OCI-LY7 (cell line): ENCODE measurements around the gene ARVCF. TPM values are rescaled to one million over a fixed set of nuclear protein-coding genes. Genes with fewer than 3 reads are reported as not detected.

Experiments
- BruUV-seq: library from RNA; stranded (reverse); fragments of 400-500 nt; replicated peaks from 2 replicates; lab custom pipeline; 2021; lab: Mats Ljungman, UMichigan
- CTCF ChIA-PET: fragments of 300-600 bp; sonication (Branson Sonifier 250); formaldehyde crosslinking; loops from one replicate; lab custom pipeline; 2022; ENCODE audit warnings: antibody characterized with exemption; ENCODE audit not compliant: unreplicated experiment; lab: Charles Lee
- POLR2A ChIA-PET: fragments of 300-600 bp; sonication (Branson Sonifier 250); formaldehyde crosslinking; loops from one replicate; lab custom pipeline; 2022; ENCODE audit warnings: antibody characterized with exemption; lab: Charles Lee
- DNase-seq: peaks from one replicate; pipeline ENCODE4 v3.0.0-alpha.2; 2015; ENCODE audit warnings: low spot score
- H2AFZ ChIP-seq: fragments of 200-600 bp; sonication (generic), shearing (Covaris generic); 2 replicates; pipeline ENCODE4 v1.6.1; 2014; ENCODE audit warnings: mild to moderate bottlenecking, antibody characterized with exemption, low read length, moderate library complexity
- H3K27ac ChIP-seq: fragments of 200-600 bp; sonication (generic); 2 replicates; pipeline ENCODE4 v1.5.1; 2014; ENCODE audit warnings: mixed run types, low read depth, mild to moderate bottlenecking, moderate library complexity, low read length, inconsistent platforms; ENCODE audit not compliant: poor library complexity, severe bottlenecking
- H3K36me3 ChIP-seq: fragments of 200-600 bp; sonication (generic); 2 replicates; pipeline ENCODE4 v1.6.1; 2014; ENCODE audit warnings: mild to moderate bottlenecking, antibody characterized with exemption, low read length, moderate library complexity, mixed read lengths; ENCODE audit not compliant: insufficient read depth
- H3K4me1 ChIP-seq: fragments of 200-600 bp; sonication (generic); 2 replicates; pipeline ENCODE4 v1.5.1; 2014; ENCODE audit warnings: mild to moderate bottlenecking, low read length; ENCODE audit not compliant: insufficient read depth, poor library complexity, severe bottlenecking
- H3K4me2 ChIP-seq: fragments of 200-600 bp; sonication (generic); 2 replicates; pipeline ENCODE4 v1.6.1; 2014; ENCODE audit warnings: mild to moderate bottlenecking, low read length
- H3K4me3 ChIP-seq: fragments of 200-600 bp; sonication (generic); 2 replicates; pipeline ENCODE4 v1.5.1; 2014; ENCODE audit warnings: mild to moderate bottlenecking, low read depth, low read length; ENCODE audit not compliant: poor library complexity, severe bottlenecking
- H3K79me2 ChIP-seq: fragments of 200-600 bp; sonication (generic); 2 replicates; pipeline ENCODE4 v1.6.1; 2016; ENCODE audit warnings: low read depth, mild to moderate bottlenecking, low read length, moderate library complexity, mixed read lengths; ENCODE audit not compliant: insufficient read depth
- H3K9me2 ChIP-seq: fragments of 200-600 bp; sonication (generic); 2 replicates; pipeline ENCODE4 v1.6.1; 2016; ENCODE audit warnings: mild to moderate bottlenecking, low read length, mixed read lengths; ENCODE audit not compliant: insufficient read depth
- H3K9me3 ChIP-seq: fragments of 200-600 bp; sonication (generic); 2 replicates; pipeline ENCODE4 v1.6.1; 2014; ENCODE audit warnings: mild to moderate bottlenecking, mixed run types, low read length, mixed read lengths
- H4K20me1 ChIP-seq: fragments of 200-600 bp; sonication (generic); 2 replicates; pipeline ENCODE4 v1.6.1; 2014; ENCODE audit warnings: mild to moderate bottlenecking, antibody characterized with exemption, low read length, moderate library complexity, mixed read lengths; ENCODE audit not compliant: insufficient read depth
- EZH2phosphoT487 ChIP-seq: fragments of 200-600 bp; sonication (generic); IDR thresholded peaks from 2 replicates; pipeline ENCODE4 v1.6.1; 2018; ENCODE audit warnings: low read depth, borderline replicate concordance, mild to moderate bottlenecking, mixed run types, antibody characterized with exemption, low read length, moderate library complexity, mixed read lengths
- intact Hi-C: fragments of 100-400 bp; cut with micrococcal nuclease; formaldehyde crosslinking; loops from one replicate; pipeline ENCODE4 v1.10.0; 2022; ENCODE audit not compliant: unreplicated experiment
- total RNA-seq, 2 experiments: library from RNA; depleted of rRNA in 1 of 2; stranded (reverse); fragments of >200 nt in 1 of 2; shearing (Covaris generic) in 1 of 2; gene quantifications; 2 replicates each; pipeline ENCODE4 v1.2.3, GENCODE V29; 2014 to 2022
- TF ChIP-seq, protein P1 (sequence below): fragments of 200-600 bp; sonication (generic); conservative IDR thresholded peaks from 2 replicates; pipeline ENCODE4 v1.5.1; 2014; ENCODE audit warnings: mild to moderate bottlenecking, antibody characterized with exemption, low read length, moderate library complexity, mixed read lengths

Gene ARVCF
- total RNA-seq, 2 experiments from 2014 or later: 2.9 to 3.8 TPM

DNA sequence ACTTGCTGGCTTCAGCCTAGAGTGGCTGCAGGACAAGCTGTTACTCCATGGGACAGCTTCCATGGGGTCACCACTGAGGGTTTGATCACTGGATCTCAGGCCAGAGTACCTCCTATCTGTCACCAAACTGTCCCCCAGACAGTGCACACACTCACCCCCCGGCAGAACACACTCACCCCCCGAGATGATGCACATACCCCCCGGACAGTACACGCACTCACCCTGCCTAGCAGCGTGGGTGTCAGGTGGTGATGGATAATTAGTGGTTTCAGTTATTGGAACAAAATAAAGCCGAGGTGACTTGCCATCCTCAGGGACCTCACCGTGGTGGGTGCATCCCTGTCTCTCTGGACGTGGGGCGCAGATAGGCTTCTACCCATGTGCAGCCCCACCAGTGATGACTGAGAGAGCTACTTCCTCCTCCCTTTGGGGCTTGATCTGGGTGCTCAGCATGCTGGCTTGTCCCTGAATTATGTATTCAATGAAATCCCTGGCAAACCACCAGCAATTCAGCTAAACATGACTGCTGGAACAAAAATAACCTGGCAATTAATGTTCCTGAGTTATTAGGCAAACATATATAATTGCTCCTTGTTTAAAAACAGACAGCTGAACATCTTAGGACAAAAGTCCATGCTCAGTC is 23.2 kb upstream of the ARVCF start:
- no peaks in the 10 kb centered on the region for H4K20me1 ChIP-seq
- no TSS peak for BruUV-seq
- DNase-seq: no peak
- H3K27ac ChIP-seq: no peak overlapping the region
- no peak overlapping the region for H3K4me2 ChIP-seq
- intact Hi-C loops: no loop called here
- peaks cover 30% of the 10 kb centered on the region for H3K36me3 ChIP-seq
- H3K9me3 ChIP-seq: peaks cover 4% of the 10 kb centered on the region
- H3K9me2 ChIP-seq: no peaks in the 10 kb centered on the region
- TF ChIP-seq, protein P1, sequence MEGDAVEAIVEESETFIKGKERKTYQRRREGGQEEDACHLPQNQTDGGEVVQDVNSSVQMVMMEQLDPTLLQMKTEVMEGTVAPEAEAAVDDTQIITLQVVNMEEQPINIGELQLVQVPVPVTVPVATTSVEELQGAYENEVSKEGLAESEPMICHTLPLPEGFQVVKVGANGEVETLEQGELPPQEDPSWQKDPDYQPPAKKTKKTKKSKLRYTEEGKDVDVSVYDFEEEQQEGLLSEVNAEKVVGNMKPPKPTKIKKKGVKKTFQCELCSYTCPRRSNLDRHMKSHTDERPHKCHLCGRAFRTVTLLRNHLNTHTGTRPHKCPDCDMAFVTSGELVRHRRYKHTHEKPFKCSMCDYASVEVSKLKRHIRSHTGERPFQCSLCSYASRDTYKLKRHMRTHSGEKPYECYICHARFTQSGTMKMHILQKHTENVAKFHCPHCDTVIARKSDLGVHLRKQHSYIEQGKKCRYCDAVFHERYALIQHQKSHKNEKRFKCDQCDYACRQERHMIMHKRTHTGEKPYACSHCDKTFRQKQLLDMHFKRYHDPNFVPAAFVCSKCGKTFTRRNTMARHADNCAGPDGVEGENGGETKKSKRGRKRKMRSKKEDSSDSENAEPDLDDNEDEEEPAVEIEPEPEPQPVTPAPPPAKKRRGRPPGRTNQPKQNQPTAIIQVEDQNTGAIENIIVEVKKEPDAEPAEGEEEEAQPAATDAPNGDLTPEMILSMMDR: no peak
- TF ChIP-seq EZH2phosphoT487: no peak
- POLR2A ChIA-PET: no interaction called here
- no peak overlapping the region for H3K4me3 ChIP-seq
- H3K79me2 ChIP-seq: no peaks in the 10 kb centered on the region
- H3K4me1 ChIP-seq: peaks cover 8% of the 10 kb centered on the region
- CTCF ChIA-PET: no interaction called here
- H2AFZ ChIP-seq: no peak overlapping the region

DNA sequence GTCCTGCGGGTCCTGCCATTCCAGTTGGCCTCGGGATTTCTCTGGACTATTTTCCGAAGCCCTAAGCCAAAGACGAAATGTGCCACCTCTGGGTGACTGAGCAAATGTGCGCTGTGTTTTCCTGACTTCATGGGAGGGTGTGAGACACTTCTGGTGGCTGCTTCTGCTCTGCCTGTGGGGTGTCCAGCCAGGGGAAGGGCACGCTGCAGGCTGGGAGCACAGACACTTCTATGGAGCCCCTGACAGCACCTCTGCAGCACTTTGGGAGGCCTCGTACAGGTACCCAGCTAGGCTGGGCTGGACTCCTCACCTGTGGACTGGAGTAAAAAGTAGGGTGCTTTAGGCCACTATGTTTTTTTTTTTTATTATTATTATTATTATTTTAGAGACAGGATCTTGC is 22.0 kb upstream of the ARVCF start:
- Histone ChIP-seq H3K36me3 (peaks cover 36% of the 10 kb centered on the region), H3K4me2 (no peak overlapping the region), H3K27ac (no peak overlapping the region), H4K20me1 (no peaks in the 10 kb centered on the region), H3K9me3 (peaks cover 11% of the 10 kb centered on the region), H3K79me2 (no peaks in the 10 kb centered on the region), H3K4me1 (peaks cover 21% of the 10 kb centered on the region), H3K4me3 (no peak overlapping the region), H3K9me2 (no peaks in the 10 kb centered on the region), H2AFZ (no peak overlapping the region)
- no peak for DNase-seq
- CTCF ChIA-PET: no interaction called here
- TF ChIP-seq EZH2phosphoT487: no peak
- TF ChIP-seq, protein P1: no peak
- POLR2A ChIA-PET: no interaction called here
- BruUV-seq: no TSS peak
- intact Hi-C loops: no loop called here

DNA sequence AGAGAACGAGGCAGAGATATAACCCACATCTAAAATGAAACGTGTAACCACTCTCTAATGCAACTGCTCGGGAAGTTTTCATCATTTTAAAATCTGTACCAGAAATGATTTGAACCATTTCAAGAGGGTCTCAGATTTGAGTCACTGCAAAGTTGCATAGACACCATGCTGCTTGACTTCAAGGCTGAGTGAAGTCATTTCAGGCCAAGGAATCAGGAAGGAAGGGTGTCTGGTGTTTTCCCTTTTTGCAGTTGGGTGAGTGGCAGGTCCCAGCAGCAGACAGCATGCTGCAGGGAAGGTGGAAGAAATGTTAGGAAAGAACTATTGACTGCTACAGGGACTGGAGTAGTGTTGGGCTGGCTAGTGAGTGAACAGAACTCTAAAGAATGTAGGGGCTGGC is 20.8 kb upstream of the ARVCF start:
- peaks cover 36% of the 10 kb centered on the region for H3K36me3 ChIP-seq
- ChIA-PET CTCF (no interaction called here), POLR2A (no interaction called here)
- no peak for DNase-seq
- TSS peak; percentile 52 for BruUV-seq
- intact Hi-C loops: no loop called here
- peaks cover 11% of the 10 kb centered on the region for H3K9me3 ChIP-seq
- peaks cover 32% of the 10 kb centered on the region for H3K4me1 ChIP-seq
- no peak overlapping the region for H3K4me3 ChIP-seq
- no peak overlapping the region for H2AFZ ChIP-seq
- H3K9me2 ChIP-seq: no peaks in the 10 kb centered on the region
- H3K27ac ChIP-seq: no peak overlapping the region
- no peak overlapping the region for H3K4me2 ChIP-seq
- no peaks in the 10 kb centered on the region for H4K20me1 ChIP-seq
- H3K79me2 ChIP-seq: no peaks in the 10 kb centered on the region
- TF ChIP-seq EZH2phosphoT487: no peak
- TF ChIP-seq, protein P1: no peak
